Fibroblast of lung (primary cell): ENCODE results near the gene TPCN2.

Experiments used
- EZH2 ChIP-seq: IDR thresholded peaks from 2 replicates; pipeline ENCODE4 v1.5.1; 2012; ENCODE audit warnings: low read length, control low read depth, mild to moderate bottlenecking; ENCODE audit errors: missing control alignments
- TF ChIP-seq, protein P1 (sequence below), 2 donors: IDR thresholded peaks in 1 of 2; conservative IDR thresholded peaks in 1 of 2; 1 replicate in 1 of 2; 2 replicates in 1 of 2; pipeline ENCODE4 v1.5.1; 2011 to 2012; ENCODE audit warnings: low read length in 2 of 2, control low read depth in 1 of 2, inconsistent platforms in 1 of 2, low read depth in 1 of 2, mild to moderate bottlenecking in 1 of 2

GRCh38 chr11:69125861-69126260 is 77.1 kb downstream of the TPCN2 start:
- TF ChIP-seq, protein P1, sequence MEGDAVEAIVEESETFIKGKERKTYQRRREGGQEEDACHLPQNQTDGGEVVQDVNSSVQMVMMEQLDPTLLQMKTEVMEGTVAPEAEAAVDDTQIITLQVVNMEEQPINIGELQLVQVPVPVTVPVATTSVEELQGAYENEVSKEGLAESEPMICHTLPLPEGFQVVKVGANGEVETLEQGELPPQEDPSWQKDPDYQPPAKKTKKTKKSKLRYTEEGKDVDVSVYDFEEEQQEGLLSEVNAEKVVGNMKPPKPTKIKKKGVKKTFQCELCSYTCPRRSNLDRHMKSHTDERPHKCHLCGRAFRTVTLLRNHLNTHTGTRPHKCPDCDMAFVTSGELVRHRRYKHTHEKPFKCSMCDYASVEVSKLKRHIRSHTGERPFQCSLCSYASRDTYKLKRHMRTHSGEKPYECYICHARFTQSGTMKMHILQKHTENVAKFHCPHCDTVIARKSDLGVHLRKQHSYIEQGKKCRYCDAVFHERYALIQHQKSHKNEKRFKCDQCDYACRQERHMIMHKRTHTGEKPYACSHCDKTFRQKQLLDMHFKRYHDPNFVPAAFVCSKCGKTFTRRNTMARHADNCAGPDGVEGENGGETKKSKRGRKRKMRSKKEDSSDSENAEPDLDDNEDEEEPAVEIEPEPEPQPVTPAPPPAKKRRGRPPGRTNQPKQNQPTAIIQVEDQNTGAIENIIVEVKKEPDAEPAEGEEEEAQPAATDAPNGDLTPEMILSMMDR (conservative IDR thresholded peaks at IDR 0.05 in 1 of 2, IDR thresholded peaks at IDR 0.05 in 1 of 2; ENCODE audit: low read depth in 1 of 2, low read length in 2 of 2), result no peak
- no peak for TF ChIP-seq EZH2
